CMK (cell line): ENCODE data around the gene PEPD.
"Not testable (repeated sequence)": the region's sequence is repeated elsewhere in the genome, so short reads cannot be mapped to it uniquely, and the experiment has no call there.

Source experiments
- DNase-seq: peaks from one replicate; pipeline ENCODE4 v3.0.0-alpha.2; 2010; ENCODE audit warnings: low read depth

The PEPD gene

GRCh38 chr19:33521480-33522370 lies at the start of gene PEPD:
Gene PEPD, minus strand, starts transcription at chr19:33521791. Its CDS starts 31 bp downstream, at chr19:33521760.
- DNase-seq: peak; percentile 85

DNA sequence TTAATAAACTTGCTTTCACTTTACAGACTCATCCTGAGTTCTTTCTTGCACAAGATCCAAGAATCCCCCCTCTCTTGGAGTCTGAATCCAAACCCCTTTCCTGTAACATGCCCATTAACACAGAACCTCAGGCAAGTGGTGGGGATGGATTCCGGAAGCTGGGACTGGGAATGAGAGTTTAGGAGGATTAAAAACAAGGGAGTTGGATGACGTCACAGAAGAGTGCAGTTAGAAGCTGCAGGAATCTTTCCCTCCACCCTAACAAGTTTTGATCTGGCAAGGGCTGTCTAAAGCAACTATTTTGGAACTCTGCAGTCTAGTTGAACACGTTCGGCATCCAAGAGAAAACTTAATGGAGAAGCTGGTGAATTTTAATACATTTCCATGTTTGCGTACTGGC lies 48.2 kb upstream of the PEPD start:
- DNase-seq: no peak

DNA sequence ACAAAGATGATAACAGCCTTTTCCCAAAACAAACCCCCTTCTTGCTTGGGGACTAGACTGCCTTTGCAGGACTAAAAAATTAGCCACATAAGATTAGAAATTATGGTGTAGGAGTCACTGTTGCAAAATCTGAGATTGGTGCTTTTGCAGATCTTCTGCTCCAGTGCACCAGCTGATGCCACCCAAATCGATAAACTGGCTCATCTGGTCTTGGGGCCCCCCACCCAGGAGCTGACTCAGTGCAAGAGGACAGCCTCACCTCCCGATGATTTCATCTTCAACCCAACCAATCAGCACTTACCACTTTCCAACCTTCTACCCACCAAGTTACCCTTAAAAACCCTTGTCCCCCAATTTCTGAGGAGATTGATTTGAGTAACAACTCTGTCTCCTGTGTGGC lies 47.1 kb upstream of the PEPD start:
- no peak for DNase-seq

- DNase-seq: no peak
Observed at GRCh38 chr19:33564836-33565338, 43.3 kb upstream of the PEPD start.

- no peak for DNase-seq
Observed at GRCh38 chr19:33562636-33563035, 41.0 kb upstream of the PEPD start.

- not testable (repeated sequence) for DNase-seq
Observed at GRCh38 chr19:33561666-33562065, 40.1 kb upstream of the PEPD start.

- DNase-seq: no peak
Observed at GRCh38 chr19:33561261-33561660, 39.7 kb upstream of the PEPD start.

- DNase-seq: no peak
Observed at GRCh38 chr19:33559996-33560395, 38.4 kb upstream of the PEPD start.

- no peak for DNase-seq
Observed at GRCh38 chr19:33558856-33559255, 37.3 kb upstream of the PEPD start.

GRCh38 chr19:33558151-33558550 lies 36.6 kb upstream of the PEPD start:
- DNase-seq: no peak

DNA sequence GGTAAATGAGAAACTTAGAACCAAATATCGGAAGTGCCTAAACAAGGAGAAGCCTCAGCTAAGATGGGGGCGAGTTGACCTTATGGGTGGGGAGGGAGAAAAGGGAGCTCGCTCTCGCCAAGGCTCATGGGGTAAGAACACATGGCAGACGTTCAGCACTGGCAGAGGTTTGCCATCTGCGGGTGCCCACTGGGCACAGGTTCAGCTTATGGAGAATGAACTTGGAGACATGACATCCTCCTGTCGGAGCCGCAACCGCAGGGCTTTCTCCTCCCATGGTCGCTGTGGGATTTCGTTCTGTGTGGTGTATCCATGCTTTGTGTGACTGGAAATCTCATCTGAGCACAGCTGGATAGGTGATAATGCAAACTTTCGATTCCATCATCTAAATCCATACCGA lies 36.1 kb upstream of the PEPD start:
- DNase-seq: no peak

- DNase-seq: no peak
Observed at GRCh38 chr19:33557196-33557595, 35.6 kb upstream of the PEPD start.

- no peak for DNase-seq
Observed at GRCh38 chr19:33556261-33556660, 34.7 kb upstream of the PEPD start.

DNA sequence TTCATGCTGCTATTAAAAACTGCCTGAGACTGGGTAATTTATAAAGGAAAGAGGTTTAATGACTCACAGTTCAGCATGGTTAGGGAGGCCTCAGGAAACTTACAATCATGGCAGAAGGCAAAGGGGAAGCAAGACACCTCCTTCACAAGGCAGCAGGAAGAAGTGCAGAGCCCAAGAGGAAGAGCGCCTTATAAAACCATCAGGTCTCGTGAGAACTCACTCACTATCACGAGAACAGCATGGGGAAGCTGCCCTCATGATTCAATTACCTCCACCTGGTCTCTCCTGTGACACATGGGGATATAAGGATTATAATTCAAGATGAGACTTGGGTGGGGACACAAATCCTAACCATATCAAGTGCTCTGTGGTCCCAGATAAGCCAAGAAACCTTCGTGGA lies 34.1 kb upstream of the PEPD start:
- DNase-seq: not testable (repeated sequence)

DNA sequence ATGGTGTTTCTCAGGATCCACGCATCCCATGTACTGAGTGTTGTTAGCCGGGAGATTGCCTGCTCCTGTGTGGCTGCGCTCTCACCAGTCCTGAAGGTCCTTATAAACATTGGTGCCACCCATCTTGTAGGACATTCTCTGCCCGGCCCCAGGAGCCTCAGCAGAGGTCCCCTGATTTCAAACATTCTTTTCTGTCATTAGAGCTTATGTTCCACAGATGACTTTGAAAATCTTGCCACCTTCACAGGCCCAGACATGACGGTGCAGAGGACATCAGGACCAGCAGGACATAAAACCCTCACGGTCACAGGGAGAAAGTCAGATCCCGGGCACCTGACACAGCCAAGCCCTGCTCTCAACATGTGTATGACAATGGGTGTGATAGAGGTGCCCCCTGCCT lies 33.2 kb upstream of the PEPD start:
- DNase-seq: no peak

DNA sequence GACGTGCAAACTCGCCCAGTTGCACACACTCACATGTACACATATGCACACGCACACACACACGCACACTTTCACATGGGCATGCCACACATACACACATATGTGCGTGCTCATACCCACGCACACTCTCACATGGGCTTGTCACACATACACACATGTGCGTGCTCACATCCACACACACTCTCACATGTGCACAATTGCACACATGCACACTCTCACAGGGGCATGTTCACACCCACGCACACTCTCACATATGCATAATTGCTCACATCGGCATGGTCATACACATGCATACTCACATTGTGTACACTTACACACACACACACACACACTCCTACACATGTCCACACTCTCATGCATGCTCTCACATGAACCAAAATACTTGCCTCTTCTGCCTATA lies 32.8 kb upstream of the PEPD start:
- DNase-seq: no peak

DNA sequence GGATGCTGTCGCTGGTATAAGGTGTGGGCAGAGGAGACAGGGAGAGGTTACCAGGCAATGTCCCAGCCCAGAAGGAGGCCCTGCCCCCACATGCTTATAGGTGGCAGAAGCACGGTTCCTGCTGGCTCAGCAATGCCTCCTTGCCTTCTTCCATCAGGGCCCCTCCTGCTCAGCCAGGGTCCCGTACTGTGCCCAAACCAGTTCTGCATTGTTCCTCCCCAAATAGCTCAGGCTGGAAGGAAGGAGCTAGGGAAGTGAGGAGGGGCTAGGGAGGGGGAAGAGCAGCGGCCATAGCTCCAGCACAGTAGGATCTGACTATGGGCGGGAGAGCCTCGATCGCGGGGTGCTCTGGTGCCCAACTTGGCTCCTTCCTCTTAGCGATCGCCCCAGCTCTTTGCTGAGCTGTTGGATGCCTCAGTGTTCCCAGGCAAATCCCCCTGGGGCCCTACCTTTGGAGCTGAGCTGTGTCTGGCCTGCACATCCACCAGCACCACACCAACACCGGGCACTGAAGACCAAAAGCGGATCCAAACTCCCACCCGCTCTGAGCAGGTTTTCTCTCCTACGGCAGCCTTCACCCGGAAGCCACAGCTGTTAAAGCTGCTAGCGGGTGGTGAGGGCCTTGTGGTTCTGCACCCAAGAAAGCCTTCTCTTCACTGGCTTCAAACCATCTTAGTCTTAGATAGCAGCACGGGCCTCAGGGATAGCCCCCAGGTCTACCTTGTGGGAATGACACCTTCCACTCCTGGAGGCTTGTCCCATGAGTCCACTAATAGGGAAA lies 32.1 kb upstream of the PEPD start:
- DNase-seq: no peak

DNA sequence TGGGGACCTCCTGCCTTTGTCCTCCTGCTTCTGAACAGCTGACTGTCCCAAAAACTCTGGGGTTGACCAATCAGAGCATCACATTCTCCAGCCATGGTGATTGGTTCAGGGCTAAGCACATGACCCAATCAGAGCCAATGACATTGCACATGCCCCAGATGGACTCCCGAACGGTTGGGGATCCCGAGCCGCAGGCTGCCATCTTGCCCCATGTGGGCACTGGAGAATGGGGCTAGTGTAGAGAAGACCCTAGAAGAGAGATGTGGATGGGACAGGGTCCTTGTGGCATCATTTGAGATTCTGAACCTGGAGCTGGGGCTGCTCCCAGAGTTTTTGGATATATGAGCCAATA lies 31.3 kb upstream of the PEPD start:
- no peak for DNase-seq

- no peak for DNase-seq
Observed at GRCh38 chr19:33552191-33552927, 30.8 kb upstream of the PEPD start.

GRCh38 chr19:33551676-33552075 lies 30.1 kb upstream of the PEPD start:
- no peak for DNase-seq

DNA sequence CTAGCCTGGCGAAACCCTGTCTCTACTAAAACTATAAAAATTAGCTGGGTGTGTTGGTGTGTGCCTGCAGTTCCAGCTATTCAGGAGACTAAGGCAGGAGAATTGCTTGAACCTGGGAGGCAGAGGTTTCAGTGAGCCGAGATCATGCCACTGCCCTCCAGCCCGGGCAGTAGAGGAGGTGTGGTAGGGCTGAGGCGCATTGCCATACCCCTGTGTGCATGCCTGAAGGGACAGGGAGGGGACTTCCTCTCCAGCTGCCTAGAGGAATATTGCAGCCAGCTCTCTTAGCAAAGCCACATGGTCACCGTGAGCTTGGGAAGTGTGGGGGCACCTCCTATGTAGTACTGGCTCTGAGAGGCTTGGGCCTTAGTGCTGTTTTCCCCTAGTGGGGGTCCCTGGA lies 29.2 kb upstream of the PEPD start:
- no peak for DNase-seq

GRCh38 chr19:33547676-33548075 lies 26.1 kb upstream of the PEPD start:
- DNase-seq: no peak
